K562 (cell line): ENCODE data around the gene GALE. TPM values are rescaled to one million over a fixed set of nuclear protein-coding genes. Genes with fewer than 3 reads are reported as not detected.

Source experiments
- ADNP ChIP-seq: fragments of 200-800 bp; sonication (Bioruptor generic); IDR thresholded peaks from 2 replicates; pipeline ENCODE4 v1.6.1; 2016; ENCODE audit warnings: missing genetic modification characterization, missing compliant biosample characterization
- CCNT2 ChIP-seq: IDR thresholded peaks from 2 replicates; pipeline ENCODE4 v1.6.1; 2011; ENCODE audit warnings: borderline replicate concordance, low read depth, mild to moderate bottlenecking, moderate library complexity, mixed read lengths, low read length; ENCODE audit not compliant: insufficient read length; ENCODE audit errors: extremely low read depth
- CXXC5 ChIP-seq: fragments of 250-450 bp; sonication (Bioruptor Pico); IDR thresholded peaks from 2 replicates; pipeline ENCODE4 v1.8.0; 2022; ENCODE audit warnings: inconsistent platforms, mild to moderate bottlenecking, moderate library complexity
- HDGF ChIP-seq: fragments of 450-650 bp; IDR thresholded peaks from 2 replicates; pipeline ENCODE4 v1.6.1; 2016
- MCM7 ChIP-seq, 2 experiments: fragments of 450-650 bp; IDR thresholded peaks; 2 replicates each; pipeline ENCODE4 v1.6.1; 2016 to 2018
- NR2C2 ChIP-seq, 2 experiments: fragments of 200-800 bp in 1 of 2; sonication (Bioruptor generic) in 1 of 2; sonication (generic) in 1 of 2; formaldehyde crosslinking in 1 of 2; IDR thresholded peaks; 2 replicates each; pipeline versions ENCODE4 v1.6.1 to v1.8.0; 2016 to 2022; ENCODE audit warnings: mild to moderate bottlenecking in 1 of 2, missing compliant biosample characterization in 1 of 2, missing genetic modification characterization in 1 of 2, missing genetic modification reagents in 1 of 2
- PHF20 ChIP-seq: fragments of 450-650 bp; IDR thresholded peaks from 2 replicates; pipeline ENCODE4 v1.6.1; 2018; ENCODE audit not compliant: partially characterized antibody
- PHF8 ChIP-seq: fragments of 200-600 bp; sonication (generic); IDR thresholded peaks from 2 replicates; pipeline ENCODE4 v1.6.1; 2012; ENCODE audit warnings: mixed run types, mild to moderate bottlenecking, inconsistent platforms, low read length, moderate library complexity, borderline replicate concordance
- POLR3A ChIP-seq: IDR thresholded peaks from 2 replicates; pipeline ENCODE4 v1.6.1; 2011; ENCODE audit warnings: borderline replicate concordance, mild to moderate bottlenecking, moderate library complexity; ENCODE audit not compliant: insufficient read length, insufficient read depth; ENCODE audit errors: extremely low read depth
- PRPF4 ChIP-seq: fragments of 200-400 bp; formaldehyde crosslinking; IDR thresholded peaks from one replicate; pipeline ENCODE4 v1.6.1; 2017; ENCODE audit warnings: low read length, low read depth, mild to moderate bottlenecking; ENCODE audit not compliant: insufficient read depth, poor library complexity, severe bottlenecking
- PYGO2 ChIP-seq: fragments of 450-650 bp; IDR thresholded peaks from 2 replicates; pipeline ENCODE4 v1.6.1; 2016; ENCODE audit warnings: mild to moderate bottlenecking, missing genetic modification characterization, moderate library complexity, missing compliant biosample characterization
- ZNF407 ChIP-seq: fragments of 450-650 bp; IDR thresholded peaks from 2 replicates; pipeline ENCODE4 v1.6.1; 2016; ENCODE audit warnings: low read depth
- polyA plus RNA-seq, 8 experiments: library from polyadenylated mRNA; depleted of rRNA in 4 of 8; stranded (reverse) in 5 of 8; unstranded in 3 of 8; fragments of >200 nt; fragmentation: Nextera tagmentation in 2 of 8; fragmentation: Illumina TruSeq in 1 of 8; extraction: Ambion mirVana in 2 of 8; extraction: Trizol in 1 of 8; gene quantifications; 2 replicates each; pipeline versions ENCODE4 v1.2.1 to v1.2.3, GENCODE V29; 2011 to 2014; ENCODE audit warnings: inconsistent platforms in 1 of 8, missing spikeins in 1 of 8
- total RNA-seq, 7 experiments: library from RNA; depleted of rRNA in 6 of 7; stranded (reverse); fragments of >200 nt in 6 of 7; fragmentation: Illumina TruSeq in 2 of 7; extraction: Trizol in 2 of 7; gene quantifications; 2 replicates each; pipeline versions ENCODE4 v1.2.1 to v1.2.3, GENCODE V29; 2011 to 2021; ENCODE audit warnings: low replicate concordance in 1 of 7

The GALE gene
- total and polyA plus RNA-seq, 9 of the 15 experiments (the other 6 are each of a cell fraction or from before 2014, with no cell fraction given), result 8.4 to 139 (median 88.3) TPM

- TF ChIP-seq ZNF407, result peak; percentile 95
- TF ChIP-seq HDGF, result no peak
- no peak for TF ChIP-seq NR2C2 (CRISPR knock-in tag; IDR thresholded peaks at IDR 0.05)
- peak; percentile 90 for TF ChIP-seq NR2C2 (tag; IDR thresholded peaks at IDR 0.05)
- peak; percentile 95 for TF ChIP-seq CXXC5 (CRISPR knock-in tag)
- TF ChIP-seq MCM7 (IDR thresholded peaks at IDR 0.05), result no peak
- TF ChIP-seq ADNP (tag), result no peak
- no peak for TF ChIP-seq PYGO2 (tag)
- TF ChIP-seq PHF8, result peak; percentile 76
- peak; percentile 93 for TF ChIP-seq CCNT2
- TF ChIP-seq POLR3A, result no peak
- peak; percentile 77 for TF ChIP-seq PRPF4
- TF ChIP-seq PHF20, result peak; percentile 71
Observed at GRCh38 chr1:23800400-23801337, at the start of gene GALE (continued).
